OCI-LY1 (cell line): ENCODE results near the gene IRF2BP2.

Experiments
- H2AFZ ChIP-seq: fragments of 200-600 bp; sonication (generic), shearing (Covaris generic); 2 replicates; pipeline ENCODE4 v1.6.0; 2014; ENCODE audit warnings: antibody characterized with exemption, mild to moderate bottlenecking, low read length
- H3F3A ChIP-seq: fragments of 200-600 bp; sonication (generic), shearing (Covaris generic); 2 replicates; pipeline ENCODE4 v1.6.0; 2014; ENCODE audit warnings: mild to moderate bottlenecking, antibody characterized with exemption, low read length, moderate library complexity; ENCODE audit not compliant: insufficient read depth
- H3K27ac ChIP-seq: fragments of 200-600 bp; sonication (generic); 2 replicates; pipeline ENCODE4 v1.5.1; 2014; ENCODE audit warnings: low read length, mixed run types, mild to moderate bottlenecking, low read depth; ENCODE audit not compliant: poor library complexity, severe bottlenecking
- H3K27me3 ChIP-seq: fragments of 200-600 bp; sonication (generic); 2 replicates; pipeline ENCODE4 v1.6.0; 2014; ENCODE audit warnings: antibody characterized with exemption, mild to moderate bottlenecking, low read length, moderate library complexity; ENCODE audit not compliant: insufficient read depth
- H3K36me3 ChIP-seq: fragments of 200-600 bp; sonication (generic); 2 replicates; pipeline ENCODE4 v1.6.1; 2014; ENCODE audit warnings: mild to moderate bottlenecking, antibody characterized with exemption, low read length, moderate library complexity, mixed read lengths; ENCODE audit not compliant: insufficient read depth
- H3K4me1 ChIP-seq: fragments of 200-600 bp; sonication (generic); 2 replicates; pipeline ENCODE4 v1.5.1; 2014; ENCODE audit warnings: mild to moderate bottlenecking, low read length, moderate library complexity; ENCODE audit not compliant: insufficient read depth, severe bottlenecking
- H3K4me2 ChIP-seq: fragments of 200-600 bp; sonication (generic), shearing (Covaris generic); 2 replicates; pipeline ENCODE4 v1.6.1; 2014; ENCODE audit warnings: low read length
- H3K4me3 ChIP-seq: fragments of 200-600 bp; sonication (generic); 2 replicates; pipeline ENCODE4 v1.5.1; 2014; ENCODE audit warnings: low read length, low read depth, mild to moderate bottlenecking, mixed read lengths; ENCODE audit not compliant: poor library complexity, severe bottlenecking
- H3K79me2 ChIP-seq: fragments of 200-600 bp; shearing (Covaris generic); 2 replicates; pipeline ENCODE4 v1.6.1; 2016; ENCODE audit warnings: mixed run types, low read length, mixed read lengths; ENCODE audit not compliant: insufficient read depth
- H3K9ac ChIP-seq: fragments of 200-600 bp; sonication (generic), shearing (Covaris generic); 2 replicates; pipeline ENCODE4 v1.6.1; 2014; ENCODE audit warnings: mild to moderate bottlenecking, low read length, mixed read lengths
- H3K9me2 ChIP-seq: fragments of 200-600 bp; sonication (generic), shearing (Covaris generic); 2 replicates; pipeline ENCODE4 v1.6.1; 2014; ENCODE audit warnings: low read depth, mild to moderate bottlenecking, low read length, mixed read lengths
- H3K9me3 ChIP-seq: fragments of 200-600 bp; shearing (Covaris generic); 2 replicates; pipeline ENCODE4 v1.6.1; 2014; ENCODE audit warnings: low read length, mixed read lengths
- H4K20me1 ChIP-seq: fragments of 200-600 bp; sonication (generic), shearing (Covaris generic); 2 replicates; pipeline ENCODE4 v1.6.0; 2016; ENCODE audit warnings: mild to moderate bottlenecking, low read length; ENCODE audit not compliant: insufficient read depth
- CTCF ChIP-seq: fragments of 200-600 bp; sonication (generic), shearing (Covaris generic); IDR thresholded peaks from 2 replicates; pipeline ENCODE4 v1.5.1; 2017; ENCODE audit warnings: mild to moderate bottlenecking, antibody characterized with exemption, low read length, moderate library complexity, mixed read lengths
- EZH2 ChIP-seq: fragments of 200-600 bp; sonication (generic), shearing (Covaris generic); IDR thresholded peaks from 2 replicates; pipeline ENCODE4 v1.8.0; 2017; ENCODE audit warnings: borderline replicate concordance, mixed run types, mild to moderate bottlenecking, antibody characterized with exemption, low read length, moderate library complexity, mixed read lengths

Gene IRF2BP2

DNA sequence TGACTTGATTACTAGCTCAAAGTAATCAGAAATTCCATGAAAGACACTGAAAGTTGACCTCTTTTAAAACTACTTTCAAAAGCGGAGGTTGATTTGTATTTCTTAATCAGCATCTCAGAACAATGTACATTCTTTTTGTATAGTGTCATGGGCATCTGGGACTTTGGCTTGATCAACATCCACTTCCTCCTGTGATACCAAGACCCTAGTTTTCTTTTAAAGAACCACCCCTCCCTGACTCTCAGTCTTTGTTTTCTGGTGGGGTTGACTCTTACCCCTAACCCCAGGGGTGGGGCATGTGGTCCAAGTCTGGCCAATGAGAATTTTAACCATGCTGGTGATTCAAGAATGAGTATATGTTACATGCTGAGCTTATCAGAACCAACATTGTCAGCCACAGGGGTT is 21.7 kb upstream of the IRF2BP2 start:
- no peak for TF ChIP-seq EZH2
- no peak for TF ChIP-seq CTCF
- Histone ChIP-seq H3K4me1 (no peaks in the 10 kb centered on the region), H3F3A (no peaks in the 10 kb centered on the region), H2AFZ (no peak overlapping the region), H3K9ac (no peak overlapping the region), H3K27ac (no peak overlapping the region), H3K4me3 (no peak overlapping the region), H4K20me1 (no peaks in the 10 kb centered on the region), H3K9me2 (no peaks in the 10 kb centered on the region), H3K36me3 (no peaks in the 10 kb centered on the region; the same call in 1 of the 2 replicates), H3K9me3 (no peaks in the 10 kb centered on the region), H3K27me3 (no peaks in the 10 kb centered on the region), H3K79me2 (no peaks in the 10 kb centered on the region), H3K4me2 (no peak overlapping the region)

- Histone ChIP-seq H2AFZ (no peak overlapping the region), H3K9me2 (no peaks in the 10 kb centered on the region), H3K36me3 (no peaks in the 10 kb centered on the region; the same call in 1 of the 2 replicates), H3K9me3 (no peaks in the 10 kb centered on the region), H3K4me2 (no peak overlapping the region), H3K27ac (no peak overlapping the region), H3K4me3 (no peak overlapping the region), H3K4me1 (peaks cover 9% of the 10 kb centered on the region), H3F3A (no peaks in the 10 kb centered on the region), H4K20me1 (no peaks in the 10 kb centered on the region), H3K79me2 (no peaks in the 10 kb centered on the region), H3K27me3 (no peaks in the 10 kb centered on the region), H3K9ac (no peak overlapping the region)
- TF ChIP-seq CTCF = no peak
- no peak for TF ChIP-seq EZH2
Measured at GRCh38 chr1:234629026-234629425, 19.0 kb upstream of the IRF2BP2 start.

DNA sequence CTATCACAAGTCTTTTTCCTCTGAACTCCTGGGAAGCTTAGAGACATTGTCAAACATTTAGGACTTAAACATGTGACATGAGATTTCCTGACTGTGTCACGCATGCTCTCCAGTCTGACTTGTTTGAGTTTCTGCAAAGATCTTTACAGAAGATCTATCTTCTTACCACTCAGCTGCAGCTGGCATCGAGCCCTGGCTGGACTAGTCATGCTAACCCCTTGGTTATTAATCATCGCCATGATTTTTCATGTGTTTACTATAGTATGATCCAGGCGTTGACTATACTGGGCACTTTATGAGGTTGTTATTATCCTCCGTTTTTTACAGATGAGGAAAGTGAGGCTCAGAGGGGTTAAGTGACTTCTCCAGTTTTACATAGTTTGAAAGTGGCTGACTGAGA is 18.1 kb upstream of the IRF2BP2 start:
- H3K9me2 ChIP-seq = no peaks in the 10 kb centered on the region
- H4K20me1 ChIP-seq = no peaks in the 10 kb centered on the region
- no peak overlapping the region for H3K4me2 ChIP-seq
- no peaks in the 10 kb centered on the region for H3K79me2 ChIP-seq
- no peak overlapping the region for H3K4me3 ChIP-seq
- H3K4me1 ChIP-seq = peaks cover 12% of the 10 kb centered on the region
- no peak overlapping the region for H3K9ac ChIP-seq
- H3K36me3 ChIP-seq = no peaks in the 10 kb centered on the region; the same call in 1 of the 2 replicates
- TF ChIP-seq CTCF (no peak), EZH2 (no peak)
- no peak overlapping the region for H2AFZ ChIP-seq
- no peak overlapping the region for H3K27ac ChIP-seq
- no peaks in the 10 kb centered on the region for H3F3A ChIP-seq
- H3K9me3 ChIP-seq = no peaks in the 10 kb centered on the region
- H3K27me3 ChIP-seq = no peaks in the 10 kb centered on the region
